Measurements from ENCODE around the gene UBL4A.

The UBL4A gene

DNA sequence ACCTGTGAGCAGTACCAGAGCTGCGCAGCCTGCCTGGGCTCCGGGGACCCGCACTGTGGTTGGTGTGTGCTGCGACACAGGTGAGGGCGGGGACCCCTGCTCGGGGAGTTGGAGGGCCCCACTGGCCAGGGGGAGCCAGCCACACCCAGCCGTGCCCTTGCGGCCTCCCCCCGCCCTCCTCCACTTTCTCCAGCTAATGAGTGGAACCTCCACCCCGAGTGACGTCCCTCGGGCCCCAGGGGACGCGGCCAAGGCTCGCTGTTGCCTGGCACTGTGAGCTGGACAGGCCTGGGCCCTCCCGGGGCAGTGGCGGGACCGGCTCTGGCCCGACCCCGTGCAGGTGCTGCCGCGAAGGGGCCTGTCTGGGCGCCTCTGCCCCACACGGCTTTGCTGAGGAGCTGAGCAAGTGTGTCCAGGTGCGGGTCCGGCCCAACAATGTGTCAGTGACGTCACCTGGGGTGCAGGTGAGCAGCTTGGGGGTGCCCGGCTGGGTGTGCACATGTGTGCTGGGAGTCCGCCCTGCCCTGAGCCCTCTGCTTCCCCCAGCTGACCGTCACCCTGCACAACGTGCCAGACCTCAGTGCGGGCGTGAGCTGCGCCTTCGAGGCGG is 22.7 kb downstream of the UBL4A start:
- Histone ChIP-seq H3K4me3 (ENCODE audit: low read length) (no peak overlapping the region), H3K27me3 (ENCODE audit: control insufficient read depth, insufficient read depth, low read length) (peaks cover 3% of the 10 kb centered on the region), H3K4me1 (ENCODE audit: control insufficient read depth, insufficient read depth, low read length) (no peaks in the 10 kb centered on the region), H3K27ac (ENCODE audit: low read depth, low read length) (no peak overlapping the region), H3K9ac (ENCODE audit: low read length) (no peak overlapping the region), H3K36me3 (ENCODE audit: control insufficient read depth, insufficient read depth, low read length) (peaks cover 4% of the 10 kb centered on the region)

DNA sequence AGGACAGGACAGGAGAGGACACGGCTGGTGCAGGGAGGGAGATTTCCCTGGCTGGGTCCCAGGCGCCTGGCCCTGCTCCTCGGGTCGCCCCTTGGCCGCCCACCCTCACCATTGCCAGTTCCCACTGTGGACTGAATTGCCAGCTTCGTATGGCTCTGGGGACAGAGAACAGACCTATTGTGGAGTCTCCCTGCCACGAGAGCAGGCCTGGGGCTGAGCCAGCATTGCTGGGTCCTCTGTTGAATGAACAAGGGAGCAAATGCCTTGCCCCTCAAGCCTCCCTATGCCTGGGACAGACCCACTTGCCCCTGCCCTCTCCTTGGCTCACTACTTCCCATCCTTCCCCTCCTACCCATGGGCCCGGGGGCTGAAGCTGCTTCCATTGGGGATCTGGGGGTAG is 24.0 kb downstream of the UBL4A start:
- Histone ChIP-seq H3K4me3 (ENCODE audit: low read length) (no peak overlapping the region), H3K27ac (ENCODE audit: low read depth, low read length) (no peak overlapping the region), H3K9ac (ENCODE audit: low read length) (no peak overlapping the region), H3K4me1 (ENCODE audit: control insufficient read depth, insufficient read depth, low read length) (no peaks in the 10 kb centered on the region), H3K36me3 (ENCODE audit: control insufficient read depth, insufficient read depth, low read length) (peaks cover 4% of the 10 kb centered on the region), H3K27me3 (ENCODE audit: control insufficient read depth, insufficient read depth, low read length) (peaks cover 3% of the 10 kb centered on the region)

DNA sequence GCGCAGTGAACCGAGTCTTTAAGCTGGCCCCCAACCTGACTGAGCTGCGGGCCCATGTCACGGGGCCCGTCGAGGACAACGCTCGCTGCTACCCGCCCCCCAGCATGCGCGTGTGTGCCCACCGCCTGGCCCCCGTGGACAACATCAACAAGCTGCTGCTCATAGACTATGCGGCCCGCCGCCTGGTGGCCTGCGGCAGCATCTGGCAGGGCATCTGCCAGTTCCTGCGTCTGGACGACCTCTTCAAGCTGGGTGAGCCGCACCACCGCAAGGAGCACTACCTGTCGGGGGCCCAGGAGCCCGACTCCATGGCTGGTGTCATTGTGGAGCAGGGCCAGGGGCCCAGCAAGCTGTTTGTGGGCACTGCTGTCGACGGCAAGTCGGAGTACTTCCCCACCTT is 26.1 kb downstream of the UBL4A start:
- H3K9ac ChIP-seq (ENCODE audit: low read length): no peak overlapping the region
- peaks cover 3% of the 10 kb centered on the region for H3K27me3 ChIP-seq (ENCODE audit: control insufficient read depth, insufficient read depth, low read length)
- H3K4me3 ChIP-seq (ENCODE audit: low read length): no peak overlapping the region
- no peaks in the 10 kb centered on the region for H3K36me3 ChIP-seq (ENCODE audit: control insufficient read depth, insufficient read depth, low read length)
- H3K27ac ChIP-seq (ENCODE audit: low read depth, low read length): no peak overlapping the region
- no peaks in the 10 kb centered on the region for H3K4me1 ChIP-seq (ENCODE audit: control insufficient read depth, insufficient read depth, low read length)

DNA sequence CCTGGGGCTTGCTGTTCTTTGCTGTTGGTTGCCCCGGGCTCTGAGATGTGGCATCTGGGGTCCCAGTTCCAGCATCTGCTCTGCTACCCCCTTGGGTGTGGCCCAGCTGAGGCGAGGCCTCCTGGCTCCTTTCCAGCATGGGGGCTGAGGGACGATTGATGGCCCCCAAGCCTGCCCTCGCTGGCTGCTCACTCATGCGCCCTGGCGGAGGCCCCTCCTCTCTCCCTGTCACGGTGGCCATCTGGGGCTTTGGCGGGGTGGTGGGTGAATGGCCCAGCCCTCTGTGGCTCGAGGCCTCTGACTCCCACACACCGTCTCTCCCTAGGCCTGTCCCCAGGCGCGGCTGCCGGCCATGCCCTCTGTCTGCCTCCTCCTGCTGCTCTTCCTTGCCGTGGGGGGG is 26.6 kb downstream of the UBL4A start:
- Histone ChIP-seq H3K4me1 (ENCODE audit: control insufficient read depth, insufficient read depth, low read length) (no peaks in the 10 kb centered on the region), H3K27me3 (ENCODE audit: control insufficient read depth, insufficient read depth, low read length) (peaks cover 3% of the 10 kb centered on the region), H3K27ac (ENCODE audit: low read depth, low read length) (no peak overlapping the region), H3K4me3 (ENCODE audit: low read length) (peak overlapping the region; percentile 63), H3K9ac (ENCODE audit: low read length) (no peak overlapping the region), H3K36me3 (ENCODE audit: control insufficient read depth, insufficient read depth, low read length) (no peaks in the 10 kb centered on the region)

DNA sequence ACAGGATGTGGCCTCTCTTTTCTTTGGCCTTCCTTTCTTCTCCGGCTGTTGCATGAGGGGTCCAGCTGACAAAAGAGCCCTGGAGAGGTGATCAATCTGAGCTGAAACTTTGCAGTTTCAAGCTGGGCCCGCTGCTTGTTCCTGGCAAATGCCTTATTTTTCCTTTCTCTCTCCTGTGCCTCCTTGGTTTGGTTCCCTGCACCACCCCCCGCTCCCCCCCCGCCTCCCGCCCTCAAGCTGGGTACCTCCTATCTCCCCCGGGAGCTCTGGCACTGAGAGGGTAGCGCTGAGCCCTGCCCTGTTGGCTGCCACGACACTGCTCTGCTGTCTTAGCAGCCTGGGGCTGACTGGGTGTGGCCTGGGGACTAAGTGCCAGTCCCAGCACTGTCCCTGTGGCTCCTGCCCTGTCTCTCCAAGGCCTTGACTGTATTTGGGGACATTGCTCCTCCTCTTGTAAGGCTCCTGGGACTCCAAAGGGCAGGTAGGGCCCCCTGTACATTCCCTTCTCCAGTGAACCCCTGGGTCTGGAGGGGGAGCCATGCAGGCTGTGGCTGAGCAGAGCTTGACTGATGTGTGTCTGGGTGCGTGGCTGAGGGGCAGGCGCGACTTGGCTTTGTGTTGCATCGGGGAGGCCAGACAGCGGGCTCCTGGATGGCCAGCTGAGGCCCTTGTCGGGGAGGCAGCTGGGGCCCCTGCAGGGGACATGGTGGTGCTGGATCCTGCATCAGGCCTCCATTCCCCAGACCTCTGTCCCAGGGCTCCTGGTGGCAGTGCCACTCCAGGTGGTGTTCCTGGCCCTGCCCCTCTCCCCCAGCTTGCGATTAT is 27.2 kb downstream of the UBL4A start:
- no peak overlapping the region for H3K27ac ChIP-seq (ENCODE audit: low read depth, low read length)
- no peak overlapping the region for H3K9ac ChIP-seq (ENCODE audit: low read length)
- no peaks in the 10 kb centered on the region for H3K4me1 ChIP-seq (ENCODE audit: control insufficient read depth, insufficient read depth, low read length)
- H3K4me3 ChIP-seq (ENCODE audit: low read length): peak overlapping the region; percentile 71
- H3K36me3 ChIP-seq (ENCODE audit: control insufficient read depth, insufficient read depth, low read length): no peaks in the 10 kb centered on the region
- H3K27me3 ChIP-seq (ENCODE audit: control insufficient read depth, insufficient read depth, low read length): peaks cover 3% of the 10 kb centered on the region

DNA sequence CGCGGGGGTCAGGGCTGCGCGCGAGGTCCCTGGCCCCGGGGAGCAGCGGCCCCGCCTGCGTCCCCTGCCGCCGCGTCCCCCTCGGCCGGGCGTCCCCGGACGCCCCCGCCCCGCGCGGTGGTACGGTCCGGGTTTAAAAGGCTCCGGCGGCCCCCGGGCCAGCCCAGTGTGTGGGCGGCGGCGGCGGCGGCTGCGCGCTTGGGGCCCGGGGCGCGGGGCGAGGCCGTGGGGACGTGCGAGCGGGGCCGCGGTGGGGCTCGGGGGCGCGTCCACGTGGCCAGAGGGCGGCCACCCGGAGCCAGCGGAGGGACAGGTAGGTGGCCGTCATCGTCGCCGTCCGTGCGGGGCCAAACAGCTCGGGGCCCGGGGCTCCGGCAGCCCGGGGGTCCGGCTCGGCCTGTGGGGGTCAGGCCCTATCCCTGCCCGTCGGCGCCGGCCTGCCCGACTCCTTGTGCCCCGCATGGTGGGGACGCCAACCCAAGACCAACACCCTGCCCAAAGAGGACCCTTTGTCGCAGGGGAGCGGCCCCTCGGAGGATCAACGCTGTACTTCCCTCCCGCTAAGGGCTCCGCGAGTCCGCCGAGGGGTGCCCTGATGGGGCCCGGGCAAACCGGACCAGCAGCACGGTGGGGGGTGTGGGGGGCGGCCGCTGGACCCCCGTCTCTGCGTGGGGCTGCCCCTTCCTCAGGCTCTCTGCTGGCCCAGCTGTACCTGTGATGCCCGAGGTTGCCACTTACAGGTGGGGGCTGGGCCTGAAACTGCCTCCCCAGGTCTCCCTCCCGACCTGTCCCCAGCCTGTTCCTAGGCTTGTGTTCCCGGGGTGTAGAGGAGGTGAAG is 28.1 kb downstream of the UBL4A start, which contains the start of gene PLXNA3:
Gene PLXNA3 (plus strand): TSS at position 166 of the 838 bp plus-strand sequence. CDS start 1,903 bp downstream, outside the sequence.
- peaks cover 3% of the 10 kb centered on the region for H3K27me3 ChIP-seq (ENCODE audit: control insufficient read depth, insufficient read depth, low read length)
- H3K4me3 ChIP-seq (ENCODE audit: low read length): peak within 1 kb of the TSS; percentile 71
- H3K4me1 ChIP-seq (ENCODE audit: control insufficient read depth, insufficient read depth, low read length): no peaks in the 10 kb centered on the region
- no peaks in the 10 kb centered on the region for H3K36me3 ChIP-seq (ENCODE audit: control insufficient read depth, insufficient read depth, low read length)
- H3K27ac ChIP-seq (ENCODE audit: low read depth, low read length): peak within 1 kb of the TSS; percentile 50
- no peak within 1 kb of the TSS for H3K9ac ChIP-seq (ENCODE audit: low read length)

DNA sequence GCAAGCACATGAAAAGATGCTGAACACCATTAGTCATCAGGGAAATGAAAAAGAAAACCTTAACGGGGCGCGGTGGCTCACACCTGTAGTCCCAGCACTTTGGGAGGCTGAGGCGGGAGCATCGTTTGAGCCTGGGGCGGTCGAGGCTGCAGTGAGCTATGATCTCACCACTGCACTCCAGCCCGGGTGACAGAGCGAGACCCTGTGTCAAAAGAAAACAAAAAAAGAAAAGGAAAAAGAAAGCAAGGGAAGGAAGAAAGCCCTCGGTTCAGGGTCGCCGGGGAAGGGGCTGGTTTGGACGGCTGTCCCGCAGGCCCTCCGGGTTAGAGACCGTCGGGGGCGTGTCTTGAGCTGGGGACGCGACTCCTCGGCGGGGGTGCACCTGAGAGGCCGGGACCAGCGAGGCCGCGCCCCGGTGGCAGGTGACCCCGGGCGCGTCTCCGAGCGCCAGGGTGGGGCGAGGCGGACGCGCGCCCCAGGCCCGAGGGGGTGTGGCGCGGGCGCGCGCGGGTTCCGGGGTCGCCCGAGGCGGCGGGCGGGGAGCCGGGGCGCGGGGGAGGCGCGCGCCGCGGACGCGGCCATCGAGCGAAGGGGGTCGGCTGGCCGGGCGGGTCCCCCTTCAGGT is 28.8 kb downstream of the UBL4A start:
- Histone ChIP-seq H3K4me3 (ENCODE audit: low read length) (peak overlapping the region; percentile 58), H3K36me3 (ENCODE audit: control insufficient read depth, insufficient read depth, low read length) (peaks cover under 1% of the 10 kb centered on the region), H3K4me1 (ENCODE audit: control insufficient read depth, insufficient read depth, low read length) (no peaks in the 10 kb centered on the region), H3K27ac (ENCODE audit: low read depth, low read length) (no peak overlapping the region), H3K9ac (ENCODE audit: low read length) (no peak overlapping the region), H3K27me3 (ENCODE audit: control insufficient read depth, insufficient read depth, low read length) (peaks cover 2% of the 10 kb centered on the region)

DNA sequence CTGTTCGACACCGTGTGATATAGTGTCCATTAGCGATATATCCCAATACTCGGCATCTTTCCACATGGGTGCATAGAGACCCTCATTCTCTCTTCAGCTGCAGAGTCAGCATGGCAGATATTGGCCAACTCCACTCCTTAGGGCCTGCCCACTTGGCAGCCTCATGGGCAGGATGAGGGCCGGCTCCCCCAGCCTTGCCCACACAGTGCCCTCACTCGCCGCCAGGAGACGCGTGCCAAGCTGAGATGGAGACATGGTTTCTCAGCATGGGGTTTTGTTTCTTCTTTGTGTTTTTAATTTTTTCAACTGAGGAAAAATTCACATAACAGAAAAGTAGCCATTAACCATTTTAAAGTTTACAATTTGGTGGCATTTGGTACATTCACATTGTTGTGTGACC is 33.6 kb downstream of the UBL4A start:
- Histone ChIP-seq H3K4me1 (ENCODE audit: control insufficient read depth, insufficient read depth, low read length) (no peaks in the 10 kb centered on the region), H3K27me3 (ENCODE audit: control insufficient read depth, insufficient read depth, low read length) (no peaks in the 10 kb centered on the region), H3K4me3 (ENCODE audit: low read length) (no peak overlapping the region), H3K36me3 (ENCODE audit: control insufficient read depth, insufficient read depth, low read length) (peaks cover 16% of the 10 kb centered on the region), H3K9ac (ENCODE audit: low read length) (no peak overlapping the region), H3K27ac (ENCODE audit: low read depth, low read length) (no peak overlapping the region)

DNA sequence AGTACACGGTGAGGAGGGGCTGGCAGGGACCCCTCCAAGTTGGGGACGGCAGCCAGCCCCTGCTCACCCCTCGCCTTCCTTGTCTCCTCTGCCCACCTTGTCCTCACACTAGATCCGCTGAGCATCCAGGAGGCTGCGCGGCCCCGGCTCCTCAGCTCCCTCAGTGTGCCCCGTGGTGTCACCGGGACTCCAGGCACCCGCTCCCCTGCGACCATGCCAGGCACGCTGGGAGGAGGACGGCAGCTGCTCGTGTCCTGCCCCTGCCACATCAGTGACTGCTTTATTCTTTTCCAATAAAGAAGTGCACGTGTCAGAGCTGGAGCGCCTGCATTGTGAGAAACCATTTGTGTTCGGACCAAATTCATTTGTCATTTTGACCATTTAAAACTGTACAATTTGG is 36.1 kb downstream of the UBL4A start:
- H3K36me3 ChIP-seq (ENCODE audit: control insufficient read depth, insufficient read depth, low read length): peaks cover 22% of the 10 kb centered on the region
- no peak overlapping the region for H3K4me3 ChIP-seq (ENCODE audit: low read length)
- no peak overlapping the region for H3K9ac ChIP-seq (ENCODE audit: low read length)
- H3K27me3 ChIP-seq (ENCODE audit: control insufficient read depth, insufficient read depth, low read length): no peaks in the 10 kb centered on the region
- no peak overlapping the region for H3K27ac ChIP-seq (ENCODE audit: low read depth, low read length)
- H3K4me1 ChIP-seq (ENCODE audit: control insufficient read depth, insufficient read depth, low read length): peaks cover 2% of the 10 kb centered on the region

DNA sequence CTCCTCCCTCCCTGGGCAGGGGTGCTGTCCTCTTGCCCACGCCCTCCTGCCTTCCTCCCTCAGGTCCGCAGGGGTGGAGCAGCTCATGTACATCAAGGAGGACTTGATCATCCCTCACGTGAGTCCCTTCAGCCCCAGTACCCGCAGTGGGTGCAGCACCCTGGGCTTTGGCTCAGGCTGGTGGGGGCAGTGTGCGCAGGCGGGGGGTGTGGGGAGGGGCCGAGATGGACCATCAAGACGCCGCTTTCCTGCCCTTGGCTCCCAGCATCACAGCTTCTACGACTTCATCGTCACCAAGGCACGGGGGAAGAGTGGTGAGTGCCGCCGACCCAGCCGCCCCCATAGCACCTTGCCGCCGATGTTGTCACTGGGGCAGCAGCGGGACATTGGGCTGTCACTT is 36.8 kb downstream of the UBL4A start:
- Histone ChIP-seq H3K36me3 (ENCODE audit: control insufficient read depth, insufficient read depth, low read length) (peaks cover 22% of the 10 kb centered on the region), H3K4me3 (ENCODE audit: low read length) (no peak overlapping the region), H3K27ac (ENCODE audit: low read depth, low read length) (no peak overlapping the region), H3K27me3 (ENCODE audit: control insufficient read depth, insufficient read depth, low read length) (no peaks in the 10 kb centered on the region), H3K4me1 (ENCODE audit: control insufficient read depth, insufficient read depth, low read length) (peaks cover 9% of the 10 kb centered on the region), H3K9ac (ENCODE audit: low read length) (no peak overlapping the region)

DNA sequence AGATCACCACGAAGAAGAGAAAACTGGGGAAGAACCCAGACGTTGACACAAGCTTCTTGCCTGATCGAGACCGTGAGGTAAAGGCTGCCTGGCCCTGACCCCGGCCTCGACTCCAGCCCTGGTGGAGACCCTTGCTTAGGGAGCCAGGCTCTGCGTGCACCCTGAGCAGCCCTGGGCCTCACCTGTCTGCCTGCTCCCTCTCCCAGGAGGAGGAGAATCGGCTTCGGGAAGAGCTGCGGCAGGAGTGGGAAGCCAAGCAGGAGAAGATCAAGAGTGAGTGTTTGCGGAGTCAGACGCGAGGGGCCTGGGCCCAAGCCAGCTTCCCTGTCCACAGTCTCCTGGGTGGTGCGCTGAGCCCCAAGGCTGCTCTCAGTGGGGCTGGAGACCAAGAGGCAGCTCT is 37.9 kb downstream of the UBL4A start:
- Histone ChIP-seq H3K4me3 (ENCODE audit: low read length) (no peak overlapping the region), H3K27ac (ENCODE audit: low read depth, low read length) (no peak overlapping the region), H3K27me3 (ENCODE audit: control insufficient read depth, insufficient read depth, low read length) (no peaks in the 10 kb centered on the region), H3K9ac (ENCODE audit: low read length) (no peak overlapping the region), H3K36me3 (ENCODE audit: control insufficient read depth, insufficient read depth, low read length) (peaks cover 22% of the 10 kb centered on the region), H3K4me1 (ENCODE audit: control insufficient read depth, insufficient read depth, low read length) (peaks cover 9% of the 10 kb centered on the region)

DNA sequence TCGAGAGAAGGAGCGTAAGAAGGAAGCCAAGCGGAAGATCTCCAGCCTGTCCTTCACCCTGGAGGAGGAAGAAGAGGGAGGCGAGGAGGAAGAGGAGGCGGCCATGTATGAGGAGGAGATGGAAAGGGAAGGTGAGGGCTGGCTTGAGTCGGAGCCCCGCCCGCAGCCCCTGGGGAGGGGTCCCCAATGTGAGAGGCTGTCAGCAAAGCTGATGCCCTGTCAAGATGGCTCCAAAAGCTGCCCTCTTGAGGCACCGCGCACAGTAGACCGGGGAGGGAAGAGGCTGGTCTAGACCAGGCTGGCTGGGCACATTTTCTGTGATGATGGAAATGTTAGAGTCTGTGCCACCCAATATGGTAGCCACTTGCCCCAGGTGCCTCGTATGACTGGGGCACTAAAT is 40.0 kb downstream of the UBL4A start:
- H3K4me1 ChIP-seq (ENCODE audit: control insufficient read depth, insufficient read depth, low read length): peaks cover 9% of the 10 kb centered on the region
- peaks cover 22% of the 10 kb centered on the region for H3K36me3 ChIP-seq (ENCODE audit: control insufficient read depth, insufficient read depth, low read length)
- no peak overlapping the region for H3K9ac ChIP-seq (ENCODE audit: low read length)
- no peaks in the 10 kb centered on the region for H3K27me3 ChIP-seq (ENCODE audit: control insufficient read depth, insufficient read depth, low read length)
- no peak overlapping the region for H3K4me3 ChIP-seq (ENCODE audit: low read length)
- H3K27ac ChIP-seq (ENCODE audit: low read depth, low read length): no peak overlapping the region
